Ishikawa (cell line): ENCODE measurements around the gene CDC16.

ENCODE experiments used
- CEBPB ChIP-seq: IDR thresholded peaks from 2 replicates; pipeline ENCODE4 v1.6.1; 2012
- CREB1 ChIP-seq: IDR thresholded peaks from 2 replicates; pipeline ENCODE4 v1.6.1; 2012; ENCODE audit warnings: low read depth
- EGR1 ChIP-seq: IDR thresholded peaks from 2 replicates; pipeline ENCODE4 v1.6.1; 2012
- EP300 ChIP-seq: IDR thresholded peaks from 2 replicates; pipeline ENCODE4 v1.6.1; 2012; ENCODE audit warnings: borderline replicate concordance
- FOXM1 ChIP-seq: IDR thresholded peaks from 2 replicates; pipeline ENCODE4 v1.6.1; 2012; ENCODE audit warnings: low read depth, borderline replicate concordance
- NFIC ChIP-seq: IDR thresholded peaks from 2 replicates; pipeline ENCODE4 v1.6.1; 2012
- RAD21 ChIP-seq: IDR thresholded peaks from 2 replicates; pipeline ENCODE4 v1.6.1; 2012; ENCODE audit warnings: low read depth
- REST ChIP-seq: IDR thresholded peaks from 2 replicates; pipeline ENCODE4 v1.6.1; 2012; ENCODE audit warnings: low read depth, mild to moderate bottlenecking
- TAF1 ChIP-seq: IDR thresholded peaks from 2 replicates; pipeline ENCODE4 v1.6.1; 2012; ENCODE audit warnings: low read depth, mild to moderate bottlenecking
- TCF12 ChIP-seq: IDR thresholded peaks from 2 replicates; pipeline ENCODE4 v1.6.1; 2012; ENCODE audit warnings: low read depth
- TEAD4 ChIP-seq: IDR thresholded peaks from 2 replicates; pipeline ENCODE4 v1.6.1; 2012
- USF1 ChIP-seq: IDR thresholded peaks from 2 replicates; pipeline ENCODE4 v1.6.1; 2012
- YY1 ChIP-seq: IDR thresholded peaks from 2 replicates; pipeline ENCODE4 v1.6.1; 2012; ENCODE audit warnings: low read depth
- ZBTB7A ChIP-seq: IDR thresholded peaks from 2 replicates; pipeline ENCODE4 v1.6.1; 2012; ENCODE audit warnings: low read depth
- TF ChIP-seq, protein P1 (sequence below): IDR thresholded peaks from 2 replicates; pipeline ENCODE4 v1.6.1; 2012

Gene CDC16

DNA sequence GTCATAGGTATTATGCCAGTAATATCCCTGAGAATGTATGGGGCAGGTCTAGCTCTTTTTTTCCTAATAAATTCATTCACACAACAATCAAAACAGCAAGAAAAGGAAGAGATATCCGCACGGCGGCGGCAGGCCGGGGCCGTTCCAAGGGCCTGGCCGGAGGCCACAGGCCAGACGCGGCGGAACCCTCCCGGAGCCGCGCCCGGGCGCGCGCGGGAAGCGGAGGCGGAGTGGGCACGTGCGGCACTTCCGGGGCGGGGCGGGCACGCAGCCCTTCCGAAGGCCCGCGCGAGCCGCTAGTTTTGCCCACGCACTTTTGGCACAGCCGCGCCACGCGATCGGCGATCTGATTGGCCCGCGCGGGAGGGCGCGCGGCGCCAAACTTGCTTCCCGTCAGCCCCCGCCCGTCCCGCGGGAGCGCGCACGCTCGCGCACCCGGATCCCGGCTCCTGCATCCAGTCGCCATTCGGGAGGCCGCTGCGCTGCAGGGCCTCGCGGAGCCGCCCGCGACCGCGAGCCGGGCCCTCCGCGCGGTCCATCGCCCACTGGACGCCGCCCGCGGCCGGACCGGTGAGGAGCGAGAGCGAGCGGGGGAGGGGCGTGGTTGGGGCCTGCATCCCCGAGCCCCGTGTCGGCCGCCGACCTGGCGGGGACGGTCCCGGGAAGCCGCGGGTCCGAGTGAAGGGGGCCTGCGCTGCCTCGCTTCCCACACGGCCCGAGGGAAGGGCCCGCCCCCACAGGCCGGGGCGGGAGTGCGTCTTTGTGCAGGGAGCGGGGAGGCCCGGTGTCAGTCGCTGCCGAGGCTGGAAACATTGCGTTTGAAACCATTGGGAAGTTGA, 79.6 kb downstream of the CDC16 start, which contains the start of gene CHAMP1:
TSS of gene CHAMP1 (plus strand) at position 430 of the 839 bp plus-strand sequence. CDS start 9,340 bp downstream, outside the sequence.
- TF ChIP-seq TAF1 (peak; percentile 77; the same call in 1 of the 2 replicates), FOXM1 (peak; percentile 29; the same call in 1 of the 2 replicates), ZBTB7A (no peak), NFIC (peak; percentile 86), CEBPB (no peak), TEAD4 (peak; percentile 62), RAD21 (no peak), CREB1 (no peak), EGR1 (peak; percentile 98), YY1 (peak; percentile 70; the same call in 1 of the 2 replicates), TCF12 (peak; percentile 71; the same call in 1 of the 2 replicates), REST (no peak), USF1 (peak; percentile 82), EP300 (no peak)
- TF ChIP-seq, protein P1, sequence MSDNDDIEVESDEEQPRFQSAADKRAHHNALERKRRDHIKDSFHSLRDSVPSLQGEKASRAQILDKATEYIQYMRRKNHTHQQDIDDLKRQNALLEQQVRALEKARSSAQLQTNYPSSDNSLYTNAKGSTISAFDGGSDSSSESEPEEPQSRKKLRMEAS = peak; percentile 78

- no peak for TF ChIP-seq TAF1
- TF ChIP-seq FOXM1 = no peak
These were observed 80.5 kb downstream of the CDC16 start for GRCh38 chr13:114315074-114315785.

- TF ChIP-seq USF1 = no peak
- TF ChIP-seq REST = no peak
- no peak for TF ChIP-seq EP300
- no peak for TF ChIP-seq TEAD4
- TF ChIP-seq YY1 = no peak
- no peak for TF ChIP-seq ZBTB7A
- TF ChIP-seq RAD21 = no peak
- no peak for TF ChIP-seq EGR1
- no peak for TF ChIP-seq FOXM1
- TF ChIP-seq TCF12 = no peak
- TF ChIP-seq CEBPB = no peak
- no peak for TF ChIP-seq CREB1
- no peak for TF ChIP-seq TAF1
- TF ChIP-seq NFIC = no peak
These were observed 83.9 kb downstream of the CDC16 start for GRCh38 chr13:114318624-114319023.

- no peak for TF ChIP-seq NFIC
- TF ChIP-seq CREB1 = no peak
- no peak for TF ChIP-seq FOXM1
- TF ChIP-seq TAF1 = no peak
- TF ChIP-seq YY1 = no peak
- TF ChIP-seq USF1 = no peak
- TF ChIP-seq ZBTB7A = no peak
- TF ChIP-seq, protein P1 = no peak
- no peak for TF ChIP-seq CEBPB
- no peak for TF ChIP-seq RAD21
- no peak for TF ChIP-seq TCF12
- no peak for TF ChIP-seq EP300
- no peak for TF ChIP-seq REST
- no peak for TF ChIP-seq TEAD4
- no peak for TF ChIP-seq EGR1
These were observed 84.8 kb downstream of the CDC16 start for GRCh38 chr13:114319441-114319913.
